GM18502 (cell line): ENCODE measurements around the gene ZNF680.
A peak's percentile ranks its signal among the peaks of the same experiment; 100 is the strongest.
"Not testable (repeated sequence)": the region's sequence is repeated elsewhere in the genome, so short reads cannot be mapped to it uniquely, and the experiment has no call there.

Experiments used
- ATAC-seq: cut with Tn5 transposase; IDR thresholded peaks from one replicate; pipeline ENCODE4 v1.9.1; 2021; ENCODE audit warnings: mild to moderate bottlenecking; ENCODE audit not compliant: unreplicated experiment, poor library complexity

The ZNF680 gene

GRCh38 chr7:64562626-64563278, at the start of gene ZNF680:
Gene ZNF680 (minus strand): TSS chr7:64563071. CDS start chr7:64562954, 117 bp downstream.
- peak; percentile 99 for ATAC-seq

GRCh38 chr7:64612452-64612851, 49.6 kb upstream of the ZNF680 start:
- ATAC-seq = no peak

- ATAC-seq = no peak
Measured at GRCh38 chr7:64611717-64612116, 48.8 kb upstream of the ZNF680 start.

GRCh38 chr7:64610997-64611396, 48.1 kb upstream of the ZNF680 start:
- no peak for ATAC-seq

GRCh38 chr7:64608116-64608910, 45.4 kb upstream of the ZNF680 start:
- no peak for ATAC-seq

- no peak for ATAC-seq
Measured at GRCh38 chr7:64606385-64606784, 43.5 kb upstream of the ZNF680 start.

GRCh38 chr7:64603271-64603670, 40.4 kb upstream of the ZNF680 start:
- no peak for ATAC-seq

- no peak for ATAC-seq
Measured at GRCh38 chr7:64602518-64602917, 39.6 kb upstream of the ZNF680 start.

GRCh38 chr7:64602086-64602485, 39.2 kb upstream of the ZNF680 start:
- ATAC-seq = no peak

- no peak for ATAC-seq
Measured at GRCh38 chr7:64599359-64599758, 36.5 kb upstream of the ZNF680 start.

- ATAC-seq = no peak
Measured at GRCh38 chr7:64590971-64591370, 28.1 kb upstream of the ZNF680 start.

GRCh38 chr7:64581926-64582894, 19.3 kb upstream of the ZNF680 start:
- no peak for ATAC-seq

GRCh38 chr7:64581391-64581790, 18.5 kb upstream of the ZNF680 start:
- no peak for ATAC-seq

GRCh38 chr7:64574540-64575099, 11.7 kb upstream of the ZNF680 start:
- ATAC-seq = no peak

- ATAC-seq = not testable (repeated sequence)
Measured at GRCh38 chr7:64570284-64570605, 7.4 kb upstream of the ZNF680 start.

- ATAC-seq = peak; percentile 57
Measured at GRCh38 chr7:64569372-64570283, 6.8 kb upstream of the ZNF680 start.

GRCh38 chr7:64562256-64562625, 630 bp downstream of the ZNF680 start:
- no peak for ATAC-seq

- ATAC-seq = no peak
Measured at GRCh38 chr7:64559206-64559605, 3.7 kb downstream of the ZNF680 start.

- ATAC-seq = no peak
Measured at GRCh38 chr7:64558781-64559180, 4.1 kb downstream of the ZNF680 start.

GRCh38 chr7:64558323-64558705, 4.6 kb downstream of the ZNF680 start:
- no peak for ATAC-seq
